Stomach (tissue), 4 donors: ENCODE results near the gene RRBP1.

Experiments used
- POLR2A ChIP-seq, 4 donors: fragments of 450-650 bp; IDR thresholded peaks; one replicate each; pipeline ENCODE4 v1.6.1; 2016; ENCODE audit warnings: antibody characterized with exemption in 4 of 4, control low read depth in 2 of 4, mild to moderate bottlenecking in 1 of 4, moderate library complexity in 1 of 4
- POLR2AphosphoS5 ChIP-seq, 3 donors: sonication (generic); formaldehyde crosslinking; IDR thresholded peaks; one replicate each; pipeline ENCODE4 v1.6.1; 2016; ENCODE audit warnings: antibody characterized with exemption in 3 of 3
- TF ChIP-seq, protein P1 (sequence below), 7 experiments: fragments of 450-650 bp in 4 of 7; fragments of 200-600 bp in 3 of 7; sonication (generic) in 3 of 7; IDR thresholded peaks; one replicate each; pipeline ENCODE4 v1.5.1; 2016 to 2019; ENCODE audit warnings: antibody characterized with exemption in 7 of 7, control low read depth in 2 of 7, mild to moderate bottlenecking in 1 of 7

DNA sequence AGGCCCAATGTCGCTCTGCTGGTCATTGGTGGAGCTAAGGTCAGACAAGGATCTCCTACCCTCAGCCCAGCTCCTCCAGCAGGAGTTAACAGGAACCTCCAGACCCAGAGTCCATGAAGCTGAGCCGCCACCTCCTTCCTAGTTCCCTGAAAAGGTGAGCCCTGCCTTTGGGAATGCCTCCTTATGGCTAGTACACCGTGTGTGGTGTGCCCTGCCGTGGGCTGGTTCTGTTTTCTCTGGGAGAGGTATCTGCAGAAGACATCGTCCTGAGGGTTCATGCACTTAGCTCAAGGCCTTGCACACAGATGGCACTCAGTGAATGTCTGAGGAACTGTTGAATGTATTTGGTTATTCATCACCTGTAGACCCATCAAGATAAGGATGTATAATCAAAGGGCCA lies 33.0 kb upstream of the RRBP1 start:
- TF ChIP-seq POLR2AphosphoS5 (IDR thresholded peaks at IDR 0.05) (no peak), POLR2A (IDR thresholded peaks at IDR 0.05) (no peak)
- TF ChIP-seq, protein P1, sequence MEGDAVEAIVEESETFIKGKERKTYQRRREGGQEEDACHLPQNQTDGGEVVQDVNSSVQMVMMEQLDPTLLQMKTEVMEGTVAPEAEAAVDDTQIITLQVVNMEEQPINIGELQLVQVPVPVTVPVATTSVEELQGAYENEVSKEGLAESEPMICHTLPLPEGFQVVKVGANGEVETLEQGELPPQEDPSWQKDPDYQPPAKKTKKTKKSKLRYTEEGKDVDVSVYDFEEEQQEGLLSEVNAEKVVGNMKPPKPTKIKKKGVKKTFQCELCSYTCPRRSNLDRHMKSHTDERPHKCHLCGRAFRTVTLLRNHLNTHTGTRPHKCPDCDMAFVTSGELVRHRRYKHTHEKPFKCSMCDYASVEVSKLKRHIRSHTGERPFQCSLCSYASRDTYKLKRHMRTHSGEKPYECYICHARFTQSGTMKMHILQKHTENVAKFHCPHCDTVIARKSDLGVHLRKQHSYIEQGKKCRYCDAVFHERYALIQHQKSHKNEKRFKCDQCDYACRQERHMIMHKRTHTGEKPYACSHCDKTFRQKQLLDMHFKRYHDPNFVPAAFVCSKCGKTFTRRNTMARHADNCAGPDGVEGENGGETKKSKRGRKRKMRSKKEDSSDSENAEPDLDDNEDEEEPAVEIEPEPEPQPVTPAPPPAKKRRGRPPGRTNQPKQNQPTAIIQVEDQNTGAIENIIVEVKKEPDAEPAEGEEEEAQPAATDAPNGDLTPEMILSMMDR (IDR thresholded peaks at IDR 0.05) = no peak
